GM12878 (cell line): ENCODE data around the gene BLOC1S5. TPM values are rescaled to one million over a fixed set of nuclear protein-coding genes. Genes with fewer than 3 reads are reported as not detected.

Source experiments
- ATAC-seq: fragments of 200-7000 bp; cut with Tn5 transposase; 3 replicates; pipeline ENCODE4 v1.9.1; 2020; ENCODE audit warnings: mild to moderate bottlenecking, moderate library complexity
- BruUV-seq: library from RNA; stranded (reverse); fragments of 400-500 nt; replicated peaks from 2 replicates; lab custom pipeline; 2021; lab: Mats Ljungman, UMichigan
- CTCF ChIA-PET: fragments of 300-600 bp; sonication (Branson Sonifier 250); formaldehyde crosslinking; extraction: SDS; loops from one replicate; lab custom pipeline; 2021; ENCODE audit warnings: inconsistent platforms; lab: Yijun Ruan, JAX
- POLR2A ChIA-PET: fragments of 350-600 bp; formaldehyde crosslinking; extraction: SDS; loops from one replicate; lab custom pipeline; 2021; ENCODE audit warnings: inconsistent platforms; lab: Charles Lee
- RAD21 ChIA-PET: fragments of 300-600 bp; sonication (Branson Sonifier 250); formaldehyde crosslinking; loops from one replicate; lab custom pipeline; 2023; ENCODE audit warnings: antibody characterized with exemption; ENCODE audit not compliant: unreplicated experiment; lab: Charles Lee
- SMC1A ChIA-PET: fragments of 300-600 bp; sonication (Branson Sonifier 250); formaldehyde crosslinking; loops from one replicate; lab custom pipeline; 2023; ENCODE audit not compliant: unreplicated experiment, uncharacterized antibody; lab: Charles Lee
- DNase-seq: peaks from one replicate; pipeline ENCODE4 v3.0.0-alpha.2; 2011; ENCODE audit warnings: low read depth, low spot score
- FAIRE-seq: peaks from 3 replicates; lab custom pipeline; 2011; peaks lifted over from hg19 to GRCh38; lab: Jason Lieb, UNC
- H2AFZ ChIP-seq: 2 replicates; pipeline ENCODE4 v1.6.0; 2011; ENCODE audit warnings: low read depth, low read length, control low read depth; ENCODE audit not compliant: control insufficient read depth
- H3K27ac ChIP-seq: 2 replicates; pipeline ENCODE4 v1.5.1; 2011; ENCODE audit warnings: control low read depth; ENCODE audit not compliant: control insufficient read depth, insufficient read depth
- H3K27me3 ChIP-seq, 2 experiments: replicated peaks in 1 of 2; 2 replicates each; pipeline versions ENCODE4 v1.6.0 to v1.6.1; 2011; ENCODE audit warnings: low read length in 1 of 2; ENCODE audit not compliant: control insufficient read depth in 2 of 2, insufficient read depth in 2 of 2
- H3K36me3 ChIP-seq, 2 experiments: 2 replicates each; pipeline ENCODE4 v1.5.1; 2011; ENCODE audit warnings: low read length in 1 of 2; ENCODE audit not compliant: control insufficient read depth in 2 of 2, insufficient read depth in 2 of 2
- H3K4me1 ChIP-seq: 2 replicates; pipeline ENCODE4 v1.6.1; 2011; ENCODE audit warnings: mild to moderate bottlenecking, low read length, moderate library complexity, mixed read lengths; ENCODE audit not compliant: control insufficient read depth, insufficient read depth
- H3K4me2 ChIP-seq: 2 replicates; pipeline ENCODE4 v1.6.0; 2011; ENCODE audit warnings: control low read depth; ENCODE audit not compliant: control insufficient read depth, insufficient read depth
- H3K4me3 ChIP-seq: fragments of 200-600 bp; sonication (generic); 2 replicates; pipeline ENCODE4 v1.5.1; 2016
- H3K79me2 ChIP-seq: 2 replicates; pipeline ENCODE4 v1.6.0; 2011; ENCODE audit warnings: low read length; ENCODE audit not compliant: control insufficient read depth, insufficient read depth
- H3K9ac ChIP-seq: 2 replicates; pipeline ENCODE4 v1.8.0; 2011; ENCODE audit warnings: low read length, control low read depth, mixed read lengths; ENCODE audit not compliant: control insufficient read depth, insufficient read depth
- H3K9me3 ChIP-seq: replicated peaks from 3 replicates; pipeline ENCODE4 v1.5.1; 2011; ENCODE audit warnings: mild to moderate bottlenecking, low read length; ENCODE audit not compliant: control insufficient read depth, insufficient read depth
- H4K20me1 ChIP-seq: 2 replicates; pipeline ENCODE4 v1.6.0; 2011; ENCODE audit not compliant: control insufficient read depth, insufficient read depth
- BRCA1 ChIP-seq: IDR thresholded peaks from 2 replicates; pipeline ENCODE4 v1.6.1; 2011; ENCODE audit warnings: low read depth, low read length, improper control_type of control experiment
- CREM ChIP-seq: IDR thresholded peaks from 2 replicates; pipeline ENCODE4 v1.6.1; 2014; ENCODE audit warnings: antibody characterized with exemption, low read depth
- NR2C2 ChIP-seq: IDR thresholded peaks from 2 replicates; pipeline ENCODE4 v1.6.1; 2011; ENCODE audit warnings: borderline replicate concordance, low read depth; ENCODE audit not compliant: control insufficient read depth, insufficient read length
- RFX5 ChIP-seq: IDR thresholded peaks from 2 replicates; pipeline ENCODE4 v1.6.1; 2011; ENCODE audit warnings: low read depth, low read length, improper control_type of control experiment
- SRF ChIP-seq, 2 experiments: IDR thresholded peaks; 2 replicates each; pipeline ENCODE4 v1.6.1; 2011; ENCODE audit warnings: low read depth in 2 of 2, low read length in 2 of 2, mild to moderate bottlenecking in 1 of 2, moderate library complexity in 1 of 2
- ZSCAN29 ChIP-seq: fragments of 450-650 bp; IDR thresholded peaks from 2 replicates; pipeline ENCODE4 v1.6.1; 2017; ENCODE audit warnings: mild to moderate bottlenecking, moderate library complexity
- WGBS: methylation state at CpG from one replicate; pipeline ENCODE4 v1.1.6; 2016; ENCODE audit warnings: low lambda C conversion rate; ENCODE audit not compliant: insufficient replicate concordance, insufficient coverage; ENCODE audit errors: missing lambda C conversion rate; 5-methylcytosine and 5-hydroxymethylcytosine counted together
- in situ Hi-C: fragments of 300-500 bp; cut with MboI; formaldehyde crosslinking; loops from 9 replicates; pipeline ENCODE4 v1.14.3; 2018; ENCODE audit warnings: mixed read lengths
- intact Hi-C: fragments of 100-400 bp; cut with micrococcal nuclease; formaldehyde crosslinking; loops from one replicate; pipeline ENCODE4 v1.14.2; 2022; ENCODE audit not compliant: unreplicated experiment
- polyA plus RNA-seq, 11 experiments: library from polyadenylated mRNA; depleted of rRNA in 4 of 11; unstranded in 6 of 11; stranded (reverse) in 5 of 11; fragments of >200 nt; fragmentation: Nextera tagmentation in 4 of 11; fragmentation: Illumina TruSeq in 1 of 11; extraction: Ambion mirVana in 4 of 11; extraction: Trizol in 1 of 11; gene quantifications; 1 replicate in 1 of 11; 2 replicates in 10 of 11; pipeline versions ENCODE4 v1.2.1 to v1.2.3, GENCODE V29; 2011 to 2016; ENCODE audit warnings: inconsistent platforms in 2 of 11, missing spikeins in 2 of 11, low read depth in 1 of 11
- total RNA-seq, 4 experiments: library from RNA; depleted of rRNA in 3 of 4; stranded (reverse); fragments of >200 nt in 3 of 4; fragmentation: Illumina TruSeq in 1 of 4; extraction: Trizol in 1 of 4; gene quantifications; 2 replicates each; pipeline versions ENCODE4 v1.2.1 to v1.2.3, GENCODE V29; 2013 to 2021
- TF ChIP-seq, protein P1 (sequence below): IDR thresholded peaks from 2 replicates; pipeline ENCODE4 v1.6.1; 2012; ENCODE audit warnings: improper control_type of control experiment, low read depth, low read length; ENCODE audit not compliant: insufficient replicate concordance
- TF ChIP-seq, protein P2 (sequence below): fragments of 450-650 bp; IDR thresholded peaks from 2 replicates; pipeline ENCODE4 v1.6.1; 2017; ENCODE audit warnings: antibody characterized with exemption, mild to moderate bottlenecking, moderate library complexity
- TF ChIP-seq, protein P3 (sequence below): fragments of 450-650 bp; IDR thresholded peaks from 2 replicates; pipeline ENCODE4 v1.6.1; 2014; ENCODE audit warnings: mild to moderate bottlenecking

BLOC1S5 gene
- total and polyA plus RNA-seq, 10 of the 15 experiments (the other 5 are each of a cell fraction or from before 2014, with no cell fraction given): 4.3 to 22.2 (median 16.1) TPM

DNA sequence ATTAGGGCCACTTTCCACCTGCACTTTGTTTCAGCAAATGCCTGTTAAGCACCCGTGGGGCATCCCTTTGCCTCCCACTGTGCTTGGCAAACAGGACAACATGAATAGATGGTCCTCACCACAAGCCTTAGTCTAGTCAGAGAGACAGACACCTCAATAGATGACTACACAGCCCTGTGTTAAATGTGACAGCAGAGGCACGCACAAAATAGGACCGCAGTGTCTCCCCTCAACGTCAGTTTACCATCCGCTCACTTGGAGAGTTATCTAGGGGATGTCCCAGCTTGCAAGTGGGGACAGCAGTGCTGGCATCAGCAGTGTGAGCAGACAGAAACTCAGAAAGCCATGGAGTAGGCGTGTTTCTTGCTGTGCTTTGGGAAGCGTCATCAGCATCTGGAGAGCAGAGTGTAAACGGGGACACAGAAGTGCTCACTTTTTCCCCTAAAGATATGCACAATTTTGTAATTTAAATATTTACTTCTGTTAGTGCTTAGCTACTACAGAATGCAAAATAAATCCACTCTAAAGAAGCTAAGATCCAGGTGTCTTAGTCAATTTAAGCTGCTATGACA is 87.6 kb downstream of the BLOC1S5 start:
- in situ Hi-C loops (no loop called here), intact Hi-C loops (no loop called here)
- no peaks in the 10 kb centered on the region for H3K79me2 ChIP-seq
- H3K4me2 ChIP-seq: no peak overlapping the region
- H3K27me3 ChIP-seq: peaks cover 0 to 3% of the 10 kb centered on the region in 2 experiments; a peak in 1 of 4 replicates
- BruUV-seq: no TSS peak
- H3K36me3 ChIP-seq: no peaks in the 10 kb centered on the region
- WGBS: 83% methylated on average over 8 of the region's 8 CpGs
- H3K4me3 ChIP-seq: no peak overlapping the region
- no peaks in the 10 kb centered on the region; the same call in 2 of the 3 replicates for H3K9me3 ChIP-seq
- SMC1A ChIA-PET: interaction anchor here (0.6 to 1.5 kb wide), 2 partner anchors 14 to 1000 kb away, joined by 3 to 6 read pairs; no protein-coding TSS in a partner anchor
- H2AFZ ChIP-seq: no peak overlapping the region
- DNase-seq: no peak
- no peak for FAIRE-seq
- TF ChIP-seq SRF (IDR thresholded peaks at IDR 0.05; ENCODE audit: low read depth in 2 of 2, low read length in 2 of 2) (no peak), BRCA1 (no peak), ZSCAN29 (no peak), NR2C2 (no peak), RFX5 (no peak), CREM (no peak)
- TF ChIP-seq, protein P1, sequence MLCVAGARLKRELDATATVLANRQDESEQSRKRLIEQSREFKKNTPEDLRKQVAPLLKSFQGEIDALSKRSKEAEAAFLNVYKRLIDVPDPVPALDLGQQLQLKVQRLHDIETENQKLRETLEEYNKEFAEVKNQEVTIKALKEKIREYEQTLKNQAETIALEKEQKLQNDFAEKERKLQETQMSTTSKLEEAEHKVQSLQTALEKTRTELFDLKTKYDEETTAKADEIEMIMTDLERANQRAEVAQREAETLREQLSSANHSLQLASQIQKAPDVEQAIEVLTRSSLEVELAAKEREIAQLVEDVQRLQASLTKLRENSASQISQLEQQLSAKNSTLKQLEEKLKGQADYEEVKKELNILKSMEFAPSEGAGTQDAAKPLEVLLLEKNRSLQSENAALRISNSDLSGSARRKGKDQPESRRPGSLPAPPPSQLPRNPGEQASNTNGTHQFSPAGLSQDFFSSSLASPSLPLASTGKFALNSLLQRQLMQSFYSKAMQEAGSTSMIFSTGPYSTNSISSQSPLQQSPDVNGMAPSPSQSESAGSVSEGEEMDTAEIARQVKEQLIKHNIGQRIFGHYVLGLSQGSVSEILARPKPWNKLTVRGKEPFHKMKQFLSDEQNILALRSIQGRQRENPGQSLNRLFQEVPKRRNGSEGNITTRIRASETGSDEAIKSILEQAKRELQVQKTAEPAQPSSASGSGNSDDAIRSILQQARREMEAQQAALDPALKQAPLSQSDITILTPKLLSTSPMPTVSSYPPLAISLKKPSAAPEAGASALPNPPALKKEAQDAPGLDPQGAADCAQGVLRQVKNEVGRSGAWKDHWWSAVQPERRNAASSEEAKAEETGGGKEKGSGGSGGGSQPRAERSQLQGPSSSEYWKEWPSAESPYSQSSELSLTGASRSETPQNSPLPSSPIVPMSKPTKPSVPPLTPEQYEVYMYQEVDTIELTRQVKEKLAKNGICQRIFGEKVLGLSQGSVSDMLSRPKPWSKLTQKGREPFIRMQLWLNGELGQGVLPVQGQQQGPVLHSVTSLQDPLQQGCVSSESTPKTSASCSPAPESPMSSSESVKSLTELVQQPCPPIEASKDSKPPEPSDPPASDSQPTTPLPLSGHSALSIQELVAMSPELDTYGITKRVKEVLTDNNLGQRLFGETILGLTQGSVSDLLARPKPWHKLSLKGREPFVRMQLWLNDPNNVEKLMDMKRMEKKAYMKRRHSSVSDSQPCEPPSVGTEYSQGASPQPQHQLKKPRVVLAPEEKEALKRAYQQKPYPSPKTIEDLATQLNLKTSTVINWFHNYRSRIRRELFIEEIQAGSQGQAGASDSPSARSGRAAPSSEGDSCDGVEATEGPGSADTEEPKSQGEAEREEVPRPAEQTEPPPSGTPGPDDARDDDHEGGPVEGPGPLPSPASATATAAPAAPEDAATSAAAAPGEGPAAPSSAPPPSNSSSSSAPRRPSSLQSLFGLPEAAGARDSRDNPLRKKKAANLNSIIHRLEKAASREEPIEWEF: no peak
- TF ChIP-seq, protein P2, sequence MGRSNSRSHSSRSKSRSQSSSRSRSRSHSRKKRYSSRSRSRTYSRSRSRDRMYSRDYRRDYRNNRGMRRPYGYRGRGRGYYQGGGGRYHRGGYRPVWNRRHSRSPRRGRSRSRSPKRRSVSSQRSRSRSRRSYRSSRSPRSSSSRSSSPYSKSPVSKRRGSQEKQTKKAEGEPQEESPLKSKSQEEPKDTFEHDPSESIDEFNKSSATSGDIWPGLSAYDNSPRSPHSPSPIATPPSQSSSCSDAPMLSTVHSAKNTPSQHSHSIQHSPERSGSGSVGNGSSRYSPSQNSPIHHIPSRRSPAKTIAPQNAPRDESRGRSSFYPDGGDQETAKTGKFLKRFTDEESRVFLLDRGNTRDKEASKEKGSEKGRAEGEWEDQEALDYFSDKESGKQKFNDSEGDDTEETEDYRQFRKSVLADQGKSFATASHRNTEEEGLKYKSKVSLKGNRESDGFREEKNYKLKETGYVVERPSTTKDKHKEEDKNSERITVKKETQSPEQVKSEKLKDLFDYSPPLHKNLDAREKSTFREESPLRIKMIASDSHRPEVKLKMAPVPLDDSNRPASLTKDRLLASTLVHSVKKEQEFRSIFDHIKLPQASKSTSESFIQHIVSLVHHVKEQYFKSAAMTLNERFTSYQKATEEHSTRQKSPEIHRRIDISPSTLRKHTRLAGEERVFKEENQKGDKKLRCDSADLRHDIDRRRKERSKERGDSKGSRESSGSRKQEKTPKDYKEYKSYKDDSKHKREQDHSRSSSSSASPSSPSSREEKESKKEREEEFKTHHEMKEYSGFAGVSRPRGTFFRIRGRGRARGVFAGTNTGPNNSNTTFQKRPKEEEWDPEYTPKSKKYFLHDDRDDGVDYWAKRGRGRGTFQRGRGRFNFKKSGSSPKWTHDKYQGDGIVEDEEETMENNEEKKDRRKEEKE: no peak
- TF ChIP-seq, protein P3, sequence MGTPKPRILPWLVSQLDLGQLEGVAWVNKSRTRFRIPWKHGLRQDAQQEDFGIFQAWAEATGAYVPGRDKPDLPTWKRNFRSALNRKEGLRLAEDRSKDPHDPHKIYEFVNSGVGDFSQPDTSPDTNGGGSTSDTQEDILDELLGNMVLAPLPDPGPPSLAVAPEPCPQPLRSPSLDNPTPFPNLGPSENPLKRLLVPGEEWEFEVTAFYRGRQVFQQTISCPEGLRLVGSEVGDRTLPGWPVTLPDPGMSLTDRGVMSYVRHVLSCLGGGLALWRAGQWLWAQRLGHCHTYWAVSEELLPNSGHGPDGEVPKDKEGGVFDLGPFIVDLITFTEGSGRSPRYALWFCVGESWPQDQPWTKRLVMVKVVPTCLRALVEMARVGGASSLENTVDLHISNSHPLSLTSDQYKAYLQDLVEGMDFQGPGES: no peak
- no peaks in the 10 kb centered on the region for H3K4me1 ChIP-seq
- no peak overlapping the region for H3K9ac ChIP-seq
- POLR2A ChIA-PET: no interaction called here
- no peak for ATAC-seq
- H3K27ac ChIP-seq: no peak overlapping the region
- CTCF ChIA-PET: no interaction called here
- no peaks in the 10 kb centered on the region for H4K20me1 ChIP-seq
- RAD21 ChIA-PET: no interaction called here
